HepG2 (cell line): ENCODE data around the gene CNPPD1. TPM values are rescaled to one million over a fixed set of nuclear protein-coding genes. Genes with fewer than 3 reads are reported as not detected.

Source experiments
- ADNP ChIP-seq: sonication (generic); formaldehyde crosslinking; IDR thresholded peaks from 2 replicates; pipeline ENCODE4 v1.4.0; 2020; ENCODE audit warnings: missing genetic modification reagents
- ATF6 ChIP-seq: sonication (generic); formaldehyde crosslinking; conservative IDR thresholded peaks from 2 replicates; pipeline ENCODE4 v1.4.0; 2020; ENCODE audit warnings: missing genetic modification reagents
- GRHL1 ChIP-seq: sonication (generic); formaldehyde crosslinking; conservative IDR thresholded peaks from 2 replicates; pipeline ENCODE4 v1.8.0; 2022; ENCODE audit warnings: missing genetic modification reagents
- U2AF1 ChIP-seq: fragments of 200-400 bp; formaldehyde crosslinking; optimal IDR thresholded peaks from 2 replicates; pipeline ENCODE3; 2017; ENCODE audit warnings: mild to moderate bottlenecking, low read depth, low read length
- ZBTB37 ChIP-seq: sonication (generic); formaldehyde crosslinking; IDR thresholded peaks from 2 replicates; pipeline ENCODE4 v1.4.0; 2020; ENCODE audit warnings: mild to moderate bottlenecking, missing genetic modification reagents
- ZBTB7A ChIP-seq: sonication (generic); formaldehyde crosslinking; IDR thresholded peaks from 2 replicates; pipeline ENCODE4 v1.8.0; 2022; ENCODE audit warnings: mild to moderate bottlenecking, missing genetic modification reagents
- ZNF407 ChIP-seq: sonication (generic); formaldehyde crosslinking; IDR thresholded peaks from one replicate; pipeline ENCODE4 v1.5.1; 2020; ENCODE audit warnings: mild to moderate bottlenecking, missing genetic modification reagents; ENCODE audit errors: not compliant biosample characterization
- ZNF432 ChIP-seq: sonication (generic); formaldehyde crosslinking; IDR thresholded peaks from 2 replicates; pipeline ENCODE4 v1.5.0; 2020; ENCODE audit warnings: missing genetic modification reagents, mild to moderate bottlenecking, borderline replicate concordance
- ZNF451 ChIP-seq: sonication (generic); formaldehyde crosslinking; IDR thresholded peaks from 2 replicates; pipeline ENCODE4 v1.5.0; 2020; ENCODE audit warnings: mild to moderate bottlenecking, missing genetic modification reagents
- ZNF512B ChIP-seq: sonication (generic); formaldehyde crosslinking; IDR thresholded peaks from 2 replicates; pipeline ENCODE4 v1.5.1; 2020; ENCODE audit warnings: missing genetic modification reagents, mild to moderate bottlenecking, borderline replicate concordance
- ZNF670 ChIP-seq: sonication (generic); formaldehyde crosslinking; IDR thresholded peaks from 2 replicates; pipeline ENCODE4 v1.8.0; 2022; ENCODE audit warnings: mild to moderate bottlenecking, missing genetic modification reagents, borderline replicate concordance
- ZNF746 ChIP-seq: sonication (generic); formaldehyde crosslinking; IDR thresholded peaks from 2 replicates; pipeline ENCODE4 v1.8.0; 2022; ENCODE audit warnings: mild to moderate bottlenecking, missing genetic modification reagents
- ZNF772 ChIP-seq: sonication (generic); formaldehyde crosslinking; IDR thresholded peaks from 2 replicates; pipeline ENCODE4 v1.5.0; 2020; ENCODE audit warnings: mild to moderate bottlenecking, missing genetic modification reagents
- polyA plus RNA-seq, 8 experiments: library from polyadenylated mRNA; depleted of rRNA in 3 of 8; stranded (reverse) in 7 of 8; unstranded in 1 of 8; fragments of >200 nt; fragmentation: Illumina TruSeq in 4 of 8; extraction: Trizol in 4 of 8; gene quantifications; 2 replicates each; pipeline versions ENCODE4 v1.2.1 to v1.2.3, GENCODE V29; 2011 to 2016; ENCODE audit warnings: low read depth in 4 of 8, missing spikeins in 1 of 8, mixed read lengths in 1 of 8; ENCODE audit not compliant: insufficient read depth in 1 of 8
- total RNA-seq, 5 experiments: library from RNA; depleted of rRNA; stranded (reverse); fragments of >200 nt; fragmentation: Illumina TruSeq; extraction: Trizol; gene quantifications; 2 replicates each; pipeline ENCODE4 v1.2.3, GENCODE V29; 2016; ENCODE audit warnings: low read depth in 1 of 5

The CNPPD1 gene
- total and polyA plus RNA-seq, 2 of the 13 experiments (the other 11 are each of a cell fraction or from before 2014, with no cell fraction given): 35.5 to 49.4 TPM

GRCh38 chr2:219126555-219126954 lies 50.2 kb downstream of the CNPPD1 start (continued):
- no peak for TF ChIP-seq ZNF407 (CRISPR knock-in tag)
- no peak for TF ChIP-seq ZNF451 (CRISPR knock-in tag)
- no peak for TF ChIP-seq ZNF512B (CRISPR knock-in tag)
- TF ChIP-seq ADNP: no peak
- no peak for TF ChIP-seq GRHL1 (CRISPR knock-in tag)
- TF ChIP-seq ZBTB7A (CRISPR knock-in tag): no peak
- TF ChIP-seq ZNF670 (CRISPR knock-in tag): no peak
- TF ChIP-seq U2AF1: no peak
- no peak for TF ChIP-seq ZBTB37 (CRISPR knock-in tag)
- TF ChIP-seq ZNF746 (CRISPR knock-in tag): no peak; the same call in 1 of the 2 replicates
- no peak for TF ChIP-seq ZNF432 (CRISPR knock-in tag)
- no peak for TF ChIP-seq ATF6 (CRISPR knock-in tag)
- no peak for TF ChIP-seq ZNF772 (CRISPR knock-in tag)
